ENCODE results near the gene PLEKHG4B. TPM values are rescaled to one million over a fixed set of nuclear protein-coding genes. Genes with fewer than 3 reads are reported as not detected.

The PLEKHG4B gene
- polyA plus RNA-seq, 3 donors = not detected

- Histone ChIP-seq H3K79me2 (ENCODE audit: insufficient read depth, low read length) (no peaks in the 10 kb centered on the region), H3K9me3 (replicated peaks in 1 of 2; ENCODE audit: control insufficient read depth in 1 of 2, insufficient read depth in 1 of 2, low read length in 2 of 2) (no peaks in the 10 kb centered on the region), H3K36me3 (replicated peaks in 1 of 2; ENCODE audit: control insufficient read depth in 1 of 2, insufficient read depth in 2 of 2, low read length in 2 of 2) (no peaks in the 10 kb centered on the region), H3K27ac (ENCODE audit: low read depth in 1 of 2, low read length in 2 of 2) (no peak overlapping the region), H4K20me1 (ENCODE audit: insufficient read depth, low read length) (no peaks in the 10 kb centered on the region), H2AFZ (ENCODE audit: insufficient read depth, low read depth, low read length, poor library complexity, severe bottlenecking) (no peak overlapping the region), H3K4me2 (replicated peaks; ENCODE audit: extremely low read depth, low read length, poor library complexity, severe bottlenecking) (no peak overlapping the region), H3K4me3 (replicated peaks in 1 of 3; ENCODE audit: low read depth in 2 of 3, low read length in 3 of 3) (no peak overlapping the region), H3K4me1 (ENCODE audit: control insufficient read depth in 1 of 2, insufficient read depth in 2 of 2, low read length in 2 of 2) (peaks cover 0 to 3% of the 10 kb centered on the region in 2 donors), H3K27me3 (ENCODE audit: control insufficient read depth in 2 of 2, insufficient read depth in 2 of 2, low read length in 2 of 2) (no peaks in the 10 kb centered on the region), H3K9ac (ENCODE audit: insufficient read depth, low read length, poor library complexity, severe bottlenecking) (no peak overlapping the region)
- intact Hi-C loops (cut with micrococcal nuclease) = no loop called here
- H3K4me1 Mint-ChIP-seq = peaks cover 6% of the 10 kb centered on the region
- no peak overlapping the region for H3K27ac Mint-ChIP-seq
- H3K9me3 Mint-ChIP-seq = no peaks in the 10 kb centered on the region
- peaks cover 6 to 10% (median 9%) of the 10 kb centered on the region in 3 donors for H3K27me3 Mint-ChIP-seq (ENCODE audit: low read depth in 3 of 3)
- 91% methylated on average over 15 of the region's 21 CpGs for WGBS (ENCODE audit: insufficient coverage)
- TF ChIP-seq CTCF (IDR thresholded peaks at IDR 0.05) = no peak
- no peak for DNase-seq
- H3K36me3 Mint-ChIP-seq = no peaks in the 10 kb centered on the region
- no peak overlapping the region for H3K4me3 Mint-ChIP-seq
These were observed 93.4 kb downstream of the PLEKHG4B start for GRCh38 chr5:185095-186070.

DNA sequence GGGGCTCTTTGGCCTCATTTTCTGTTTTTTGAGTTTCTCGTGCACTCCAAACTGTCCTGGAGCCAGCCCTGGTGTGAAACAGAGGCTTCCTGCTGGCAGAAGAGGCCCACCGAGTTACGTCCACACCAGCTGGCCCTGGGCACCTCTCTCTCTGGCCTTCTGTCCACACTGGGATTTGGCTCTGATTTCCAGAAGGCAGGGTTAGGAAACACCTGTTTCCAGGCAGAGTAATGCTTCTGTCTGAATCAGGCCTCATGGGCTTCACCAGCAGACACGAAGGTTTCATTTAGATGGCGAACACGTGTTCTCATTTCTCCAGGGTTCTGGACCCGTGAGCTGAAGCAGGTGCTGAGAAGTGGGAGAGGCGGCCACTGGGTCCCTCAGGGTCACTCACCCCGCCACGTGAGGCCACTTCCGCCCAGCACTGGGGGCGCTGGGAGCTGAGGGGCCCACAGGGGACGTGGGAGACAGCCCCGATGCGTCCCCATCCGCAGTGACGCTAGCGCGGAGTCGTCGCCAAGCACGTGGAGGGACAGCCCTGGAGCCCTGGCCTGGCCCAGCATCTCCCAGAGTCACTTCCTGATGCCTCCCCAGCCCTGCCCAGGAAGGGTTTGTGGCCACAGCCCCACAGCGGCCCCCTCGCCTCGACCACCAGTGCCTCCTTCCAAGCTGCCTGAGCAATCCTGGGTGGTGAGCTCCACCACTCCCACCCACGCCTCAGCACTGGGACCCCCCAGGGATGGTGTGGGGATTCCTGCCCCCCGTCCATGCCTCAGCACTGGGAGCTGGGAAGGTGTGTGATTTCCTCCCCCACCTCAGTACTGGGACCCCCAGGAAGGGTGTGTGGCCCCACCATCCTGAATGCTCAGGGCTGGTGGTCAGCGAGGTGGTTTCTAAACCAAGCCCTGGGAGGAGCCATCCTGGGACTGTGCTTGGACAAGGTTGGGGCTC lies 94.4 kb downstream of the PLEKHG4B start:
- peaks cover 6% of the 10 kb centered on the region for H3K4me1 Mint-ChIP-seq
- DNase-seq = no peak
- H3K27ac Mint-ChIP-seq = no peak overlapping the region
- TF ChIP-seq CTCF (IDR thresholded peaks at IDR 0.05) = no peak
- 74% methylated on average over 26 of the region's 28 CpGs for WGBS (ENCODE audit: insufficient coverage)
- Histone ChIP-seq H3K36me3 (replicated peaks in 1 of 2; ENCODE audit: control insufficient read depth in 1 of 2, insufficient read depth in 2 of 2, low read length in 2 of 2) (no peaks in the 10 kb centered on the region), H3K79me2 (ENCODE audit: insufficient read depth, low read length) (no peaks in the 10 kb centered on the region), H3K4me3 (replicated peaks in 1 of 3; ENCODE audit: low read depth in 2 of 3, low read length in 3 of 3) (no peak overlapping the region), H3K27me3 (ENCODE audit: control insufficient read depth in 2 of 2, insufficient read depth in 2 of 2, low read length in 2 of 2) (peaks cover 0 to 6% of the 10 kb centered on the region in 2 donors), H3K9me3 (replicated peaks in 1 of 2; ENCODE audit: control insufficient read depth in 1 of 2, insufficient read depth in 1 of 2, low read length in 2 of 2) (no peaks in the 10 kb centered on the region), H4K20me1 (ENCODE audit: insufficient read depth, low read length) (no peaks in the 10 kb centered on the region), H2AFZ (ENCODE audit: insufficient read depth, low read depth, low read length, poor library complexity, severe bottlenecking) (no peak overlapping the region), H3K4me2 (replicated peaks; ENCODE audit: extremely low read depth, low read length, poor library complexity, severe bottlenecking) (no peak overlapping the region), H3K4me1 (ENCODE audit: control insufficient read depth in 1 of 2, insufficient read depth in 2 of 2, low read length in 2 of 2) (peaks cover 0 to 3% of the 10 kb centered on the region in 2 donors), H3K27ac (ENCODE audit: low read depth in 1 of 2, low read length in 2 of 2) (no peak overlapping the region), H3K9ac (ENCODE audit: insufficient read depth, low read length, poor library complexity, severe bottlenecking) (no peak overlapping the region)
- no peaks in the 10 kb centered on the region for H3K36me3 Mint-ChIP-seq
- no peak overlapping the region for H3K4me3 Mint-ChIP-seq
- H3K27me3 Mint-ChIP-seq (ENCODE audit: low read depth in 3 of 3) = peaks cover 11 to 20% (median 12%) of the 10 kb centered on the region in 3 donors
- H3K9me3 Mint-ChIP-seq = no peaks in the 10 kb centered on the region
- intact Hi-C loops (cut with micrococcal nuclease) = no loop called here

All from CD14-positive monocyte (primary cell).